Trophoblast cell (in vitro differentiated cells and primary cell): ENCODE results near the gene UGT1A4.

Source experiments
- DNase-seq, 2 donors: peaks; one replicate each; pipeline ENCODE4 v3.0.0-alpha.2; 2016
- H2AFZ ChIP-seq: 2 replicates; pipeline ENCODE4 v1.6.1; 2013; ENCODE audit warnings: low read length, moderate library complexity, mild to moderate bottlenecking; ENCODE audit not compliant: insufficient read depth, poor library complexity
- H2AK5ac ChIP-seq: 2 replicates; pipeline ENCODE4 v1.6.1; 2013; ENCODE audit warnings: mild to moderate bottlenecking, low read length
- H2BK120ac ChIP-seq: 2 replicates; pipeline ENCODE4 v1.6.1; 2013; ENCODE audit warnings: low read length, mild to moderate bottlenecking, moderate library complexity; ENCODE audit not compliant: insufficient read depth, poor library complexity
- H2BK12ac ChIP-seq: 2 replicates; pipeline ENCODE4 v1.6.1; 2013; ENCODE audit warnings: mild to moderate bottlenecking, low read length, moderate library complexity
- H2BK5ac ChIP-seq: 2 replicates; pipeline ENCODE4 v1.6.1; 2013; ENCODE audit warnings: low read length, low read depth, moderate library complexity, mild to moderate bottlenecking; ENCODE audit not compliant: poor library complexity
- H3K14ac ChIP-seq: 2 replicates; pipeline ENCODE4 v1.6.1; 2013; ENCODE audit warnings: mild to moderate bottlenecking, low read length
- H3K18ac ChIP-seq: 2 replicates; pipeline ENCODE4 v1.6.1; 2013; ENCODE audit warnings: mild to moderate bottlenecking, low read length
- H3K23ac ChIP-seq: 2 replicates; pipeline ENCODE4 v1.6.1; 2013; ENCODE audit warnings: low read length
- H3K27ac ChIP-seq: 2 replicates; pipeline ENCODE4 v1.5.1; 2013; ENCODE audit warnings: low read depth, mild to moderate bottlenecking, inconsistent platforms, low read length, moderate library complexity
- H3K27me3 ChIP-seq: 2 replicates; pipeline ENCODE4 v1.6.1; 2013; ENCODE audit warnings: inconsistent platforms, mild to moderate bottlenecking, low read length, moderate library complexity; ENCODE audit not compliant: insufficient read depth
- H3K36me3 ChIP-seq, 2 experiments: 1 replicate in 1 of 2; 2 replicates in 1 of 2; pipeline ENCODE4 v1.6.1; 2013; ENCODE audit warnings: low read length in 2 of 2, mild to moderate bottlenecking in 2 of 2, moderate library complexity in 1 of 2; ENCODE audit not compliant: insufficient read depth in 2 of 2, control insufficient read depth in 1 of 2
- H3K4ac ChIP-seq: 2 replicates; pipeline ENCODE4 v1.6.1; 2013; ENCODE audit warnings: low read depth, mild to moderate bottlenecking, low read length, moderate library complexity
- H3K4me1 ChIP-seq, 2 experiments: 1 replicate in 1 of 2; 2 replicates in 1 of 2; pipeline ENCODE4 v1.6.1; 2013; ENCODE audit warnings: low read length in 2 of 2, mild to moderate bottlenecking in 2 of 2, moderate library complexity in 1 of 2; ENCODE audit not compliant: insufficient read depth in 2 of 2, control insufficient read depth in 1 of 2
- H3K4me2 ChIP-seq: 2 replicates; pipeline ENCODE4 v1.6.1; 2013; ENCODE audit warnings: inconsistent platforms, mild to moderate bottlenecking, low read length, moderate library complexity
- H3K4me3 ChIP-seq: 2 replicates; pipeline ENCODE4 v1.5.1; 2013; ENCODE audit warnings: mild to moderate bottlenecking, low read depth, low read length, inconsistent platforms
- H3K79me1 ChIP-seq: one replicate; pipeline ENCODE4 v1.6.1; 2013; ENCODE audit warnings: low read length
- H3K79me2 ChIP-seq: 2 replicates; pipeline ENCODE4 v1.6.1; 2013; ENCODE audit warnings: low read length, mild to moderate bottlenecking; ENCODE audit not compliant: control insufficient read depth, insufficient read depth, poor library complexity
- H3K9ac ChIP-seq: 2 replicates; pipeline ENCODE4 v1.6.1; 2013; ENCODE audit warnings: mild to moderate bottlenecking, low read length
- H3K9me3 ChIP-seq: 2 replicates; pipeline ENCODE4 v1.6.1; 2013; ENCODE audit warnings: low read depth, mild to moderate bottlenecking, control low read depth, inconsistent platforms, low read length; ENCODE audit not compliant: insufficient read depth
- H4K12ac ChIP-seq: 2 replicates; pipeline ENCODE4 v1.6.1; 2013; ENCODE audit warnings: low read depth, mild to moderate bottlenecking, low read length, moderate library complexity
- H4K8ac ChIP-seq: 2 replicates; pipeline ENCODE4 v1.6.1; 2013; ENCODE audit warnings: low read depth, mild to moderate bottlenecking, low read length, moderate library complexity
- H4K91ac ChIP-seq: one replicate; pipeline ENCODE4 v1.6.1; 2013; ENCODE audit warnings: low read depth, mild to moderate bottlenecking, low read length, moderate library complexity
- WGBS: extraction: QIAGEN DNeasy Blood & Tissue Kit; methylation state at CpG from one replicate; pipeline ENCODE4 v1.1.7; 2013; ENCODE audit warnings: missing lambda C conversion rate; ENCODE audit not compliant: insufficient read length, insufficient coverage; ENCODE audit errors: extremely low coverage; 5-methylcytosine and 5-hydroxymethylcytosine counted together

UGT1A4 gene

GRCh38 chr2:233801357-233802131 lies 83.0 kb downstream of the UGT1A4 start:
- Histone ChIP-seq H2AFZ (no peak overlapping the region), H2AK5ac (no peak overlapping the region), H2BK12ac (no peak overlapping the region), H3K9ac (no peak overlapping the region), H3K27me3 (no peaks in the 10 kb centered on the region), H4K12ac (no peak overlapping the region), H3K4me3 (no peak overlapping the region), H4K8ac (no peak overlapping the region), H3K79me1 (no peaks in the 10 kb centered on the region), H3K23ac (no peak overlapping the region), H3K36me3 (no peaks in the 10 kb centered on the region), H3K4me1 (no peaks in the 10 kb centered on the region), H3K79me2 (no peaks in the 10 kb centered on the region), H2BK5ac (no peak overlapping the region), H4K91ac (no peak overlapping the region), H3K27ac (no peak overlapping the region), H3K4ac (no peak overlapping the region), H3K14ac (no peak overlapping the region), H2BK120ac (no peak overlapping the region), H3K4me2 (no peak overlapping the region), H3K9me3 (peaks cover 12% of the 10 kb centered on the region), H3K18ac (no peak overlapping the region)
- DNase-seq: no peak
- no CpG with 5 or more reads among the region's 9 CpGs for WGBS

GRCh38 chr2:233802132-233802815 lies 83.7 kb downstream of the UGT1A4 start:
- H2BK5ac ChIP-seq: no peak overlapping the region
- H3K9ac ChIP-seq: no peak overlapping the region
- no peak overlapping the region for H2AFZ ChIP-seq
- H3K27ac ChIP-seq: no peak overlapping the region
- H3K4me2 ChIP-seq: no peak overlapping the region
- H2AK5ac ChIP-seq: no peak overlapping the region
- no peak overlapping the region for H4K12ac ChIP-seq
- no peak overlapping the region for H3K4me3 ChIP-seq
- H3K79me2 ChIP-seq: no peaks in the 10 kb centered on the region
- no peak overlapping the region for H3K18ac ChIP-seq
- no peak overlapping the region for H4K8ac ChIP-seq
- no peak overlapping the region for H3K14ac ChIP-seq
- no peak overlapping the region for H4K91ac ChIP-seq
- no peak overlapping the region for H2BK120ac ChIP-seq
- peaks cover 12% of the 10 kb centered on the region for H3K9me3 ChIP-seq
- no peaks in the 10 kb centered on the region for H3K79me1 ChIP-seq
- WGBS: no CpG with 5 or more reads among the region's 3 CpGs
- no peak for DNase-seq
- no peak overlapping the region for H3K23ac ChIP-seq
- H3K36me3 ChIP-seq: no peaks in the 10 kb centered on the region
- H3K4me1 ChIP-seq: no peaks in the 10 kb centered on the region
- H2BK12ac ChIP-seq: no peak overlapping the region
- no peak overlapping the region for H3K4ac ChIP-seq
- no peaks in the 10 kb centered on the region for H3K27me3 ChIP-seq

- no peak overlapping the region for H2BK5ac ChIP-seq
- H2AFZ ChIP-seq: no peak overlapping the region
- H3K4me2 ChIP-seq: no peak overlapping the region
- no CpG with 5 or more reads among the region's 2 CpGs for WGBS
- no peak overlapping the region for H3K4ac ChIP-seq
- H3K36me3 ChIP-seq: no peaks in the 10 kb centered on the region
- no peak overlapping the region for H4K91ac ChIP-seq
- H3K23ac ChIP-seq: no peak overlapping the region
- DNase-seq: no peak
- no peaks in the 10 kb centered on the region for H3K79me2 ChIP-seq
- no peak overlapping the region for H3K27ac ChIP-seq
- no peak overlapping the region for H3K14ac ChIP-seq
- no peaks in the 10 kb centered on the region for H3K4me1 ChIP-seq
- H3K79me1 ChIP-seq: no peaks in the 10 kb centered on the region
- peaks cover 11% of the 10 kb centered on the region for H3K9me3 ChIP-seq
- no peak overlapping the region for H4K8ac ChIP-seq
- H2BK12ac ChIP-seq: no peak overlapping the region
- H2AK5ac ChIP-seq: no peak overlapping the region
- H4K12ac ChIP-seq: no peak overlapping the region
- no peaks in the 10 kb centered on the region for H3K27me3 ChIP-seq
- H3K9ac ChIP-seq: no peak overlapping the region
- no peak overlapping the region for H3K4me3 ChIP-seq
- H2BK120ac ChIP-seq: no peak overlapping the region
- H3K18ac ChIP-seq: no peak overlapping the region
Observed at GRCh38 chr2:233803292-233803911, 84.9 kb downstream of the UGT1A4 start.

- Histone ChIP-seq H3K79me2 (no peaks in the 10 kb centered on the region), H4K12ac (no peak overlapping the region), H3K4me2 (no peak overlapping the region), H3K4ac (no peak overlapping the region), H3K36me3 (no peaks in the 10 kb centered on the region), H3K23ac (no peak overlapping the region), H3K18ac (no peak overlapping the region), H3K9ac (no peak overlapping the region), H3K14ac (no peak overlapping the region), H2BK12ac (no peak overlapping the region), H3K9me3 (peaks cover 13% of the 10 kb centered on the region), H2BK120ac (no peak overlapping the region), H4K8ac (no peak overlapping the region), H2BK5ac (no peak overlapping the region), H3K4me1 (no peaks in the 10 kb centered on the region), H3K27ac (no peak overlapping the region), H2AK5ac (no peak overlapping the region), H3K27me3 (no peaks in the 10 kb centered on the region), H3K4me3 (no peak overlapping the region), H2AFZ (no peak overlapping the region), H4K91ac (no peak overlapping the region), H3K79me1 (no peaks in the 10 kb centered on the region)
- no peak for DNase-seq
- WGBS: no CpG with 5 or more reads among the region's 8 CpGs
Observed at GRCh38 chr2:233803994-233804393, 85.5 kb downstream of the UGT1A4 start.
